GM12873 (cell line): ENCODE measurements around the gene ABI3BP.

Source experiments
- CTCF ChIP-seq: IDR thresholded peaks from 2 replicates; pipeline ENCODE4 v1.5.1; 2012; ENCODE audit warnings: low read depth, mild to moderate bottlenecking, moderate library complexity, low read length, control low read depth; ENCODE audit not compliant: insufficient read depth; ENCODE audit errors: missing control alignments

The ABI3BP gene

GRCh38 chr3:100782348-100782747, 210.9 kb downstream of the ABI3BP start:
- no peak for TF ChIP-seq CTCF

- TF ChIP-seq CTCF = no peak
Measured at GRCh38 chr3:100781301-100781700, 211.9 kb downstream of the ABI3BP start.

- no peak for TF ChIP-seq CTCF
Measured at GRCh38 chr3:100780071-100780622, 213.1 kb downstream of the ABI3BP start.

GRCh38 chr3:100779480-100779879, 213.7 kb downstream of the ABI3BP start:
- TF ChIP-seq CTCF = no peak

- TF ChIP-seq CTCF = no peak
Measured at GRCh38 chr3:100777271-100777670, 215.9 kb downstream of the ABI3BP start.

GRCh38 chr3:100776746-100777145, 216.5 kb downstream of the ABI3BP start:
- peak; percentile 38 for TF ChIP-seq CTCF

GRCh38 chr3:100776097-100776729, 217.0 kb downstream of the ABI3BP start:
- TF ChIP-seq CTCF = no peak
